Measurements from ENCODE around the gene PRR18.
A peak's percentile ranks its signal among the peaks of the same experiment; 100 is the strongest.

The PRR18 gene

GRCh38 chr6:166318649-166319600, 10.7 kb upstream of the PRR18 start:
- no peak for TF ChIP-seq CTCF (IDR thresholded peaks at IDR 0.05; ENCODE audit: low read depth, low read length, missing control alignments)
- no peak overlapping the region for H3K4me3 ChIP-seq (replicated peaks; ENCODE audit: low read depth, low read length)
- no peak for DNase-seq (ENCODE audit: extremely low read depth, low read depth)

- DNase-seq (ENCODE audit: extremely low read depth, low read depth): no peak
- H3K4me3 ChIP-seq (replicated peaks; ENCODE audit: low read depth, low read length): no peak overlapping the region
- no peak for TF ChIP-seq CTCF (IDR thresholded peaks at IDR 0.05; ENCODE audit: low read depth, low read length, missing control alignments)
Measured at GRCh38 chr6:166318227-166318626, 10.0 kb upstream of the PRR18 start.

GRCh38 chr6:166317261-166318212, 9.3 kb upstream of the PRR18 start:
- TF ChIP-seq CTCF (IDR thresholded peaks at IDR 0.05; ENCODE audit: low read depth, low read length, missing control alignments): no peak
- no peak overlapping the region for H3K4me3 ChIP-seq (replicated peaks; ENCODE audit: low read depth, low read length)
- DNase-seq (ENCODE audit: extremely low read depth, low read depth): no peak

- no peak for DNase-seq (ENCODE audit: extremely low read depth, low read depth)
- H3K4me3 ChIP-seq (replicated peaks; ENCODE audit: low read depth, low read length): no peak overlapping the region
- TF ChIP-seq CTCF (IDR thresholded peaks at IDR 0.05; ENCODE audit: low read depth, low read length, missing control alignments): no peak
Measured at GRCh38 chr6:166315436-166315835, 7.2 kb upstream of the PRR18 start.

GRCh38 chr6:166314454-166314853, 6.3 kb upstream of the PRR18 start:
- no peak for TF ChIP-seq CTCF (IDR thresholded peaks at IDR 0.05; ENCODE audit: low read depth, low read length, missing control alignments)
- no peak for DNase-seq (ENCODE audit: extremely low read depth, low read depth)
- no peak overlapping the region for H3K4me3 ChIP-seq (replicated peaks; ENCODE audit: low read depth, low read length)

- peak; percentile 20 for DNase-seq (ENCODE audit: extremely low read depth, low read depth)
- H3K4me3 ChIP-seq (replicated peaks; ENCODE audit: low read depth, low read length): no peak overlapping the region
- TF ChIP-seq CTCF (IDR thresholded peaks at IDR 0.05; ENCODE audit: low read depth, low read length, missing control alignments): peak; percentile 89
Measured at GRCh38 chr6:166313255-166314070, 5.3 kb upstream of the PRR18 start.
